ENCODE measurements around the gene KCMF1. TPM values are rescaled to one million over a fixed set of nuclear protein-coding genes. Genes with fewer than 3 reads are reported as not detected.

The KCMF1 gene
- total and polyA plus RNA-seq, 2 of the 13 experiments (the other 11 are each of a cell fraction or from before 2014, with no cell fraction given): 62.1 to 116 TPM

DNA sequence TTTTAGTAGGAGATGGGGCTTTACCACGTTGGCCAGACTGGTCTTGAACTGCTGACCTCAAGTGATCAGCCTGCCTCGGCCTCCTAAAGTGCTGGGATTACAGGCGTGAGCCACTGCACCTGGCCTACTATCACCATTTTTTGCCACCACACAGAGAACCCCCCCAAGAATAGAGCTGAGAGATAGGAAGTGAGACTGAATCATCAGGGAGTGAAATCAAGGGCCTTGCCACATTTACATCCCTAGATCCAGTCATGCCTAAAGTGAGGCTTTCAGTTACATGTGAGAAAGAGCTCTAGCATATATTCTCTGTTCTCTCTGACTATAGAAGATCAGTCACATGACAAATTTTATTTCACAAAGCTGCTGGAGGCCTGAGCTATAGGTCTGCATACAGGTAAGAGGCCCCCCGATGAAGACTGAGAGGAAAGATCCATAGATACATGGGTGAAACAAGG is 28.0 kb upstream of the KCMF1 start:
- Histone ChIP-seq H3K36me3 (replicated peaks in 1 of 2; ENCODE audit: control insufficient read depth in 1 of 2, insufficient read depth in 2 of 2, low read length in 2 of 2) (no peaks in the 10 kb centered on the region), H4K20me1 (ENCODE audit: insufficient read depth, low read length) (no peaks in the 10 kb centered on the region), H3K79me2 (ENCODE audit: insufficient read depth, low read length) (no peaks in the 10 kb centered on the region), H3K27ac (ENCODE audit: extremely low read length, insufficient read depth, low read length) (no peak overlapping the region), H3K9ac (ENCODE audit: insufficient read depth, low read depth, low read length) (no peak overlapping the region), H3K27me3 (ENCODE audit: control insufficient read depth in 1 of 2, insufficient read depth in 2 of 2, low read length in 2 of 2) (no peaks in the 10 kb centered on the region), H3K4me3 (replicated peaks in 1 of 3; ENCODE audit: insufficient read depth in 1 of 3, low read depth in 2 of 3, low read length in 3 of 3) (no peak overlapping the region), H2AFZ (ENCODE audit: low read length) (no peak overlapping the region), H3K4me2 (ENCODE audit: low read depth, low read length) (no peak overlapping the region), H3K4me1 (ENCODE audit: insufficient read depth, low read length) (peaks cover 57% of the 10 kb centered on the region), H3K9me3 (ENCODE audit: low read length) (no peaks in the 10 kb centered on the region)
- TF ChIP-seq PRPF4 (IDR thresholded peaks at IDR 0.05; ENCODE audit: low read depth, low read length, poor library complexity, severe bottlenecking) (no peak), PHF21A (CRISPR knock-in tag; IDR thresholded peaks at IDR 0.05) (no peak), ZNF713 (CRISPR knock-in tag; IDR thresholded peaks at IDR 0.05) (no peak), ZSCAN29 (CRISPR knock-in tag; conservative IDR thresholded peaks at IDR 0.05) (no peak), TFDP1 (CRISPR knock-in tag; IDR thresholded peaks at IDR 0.05; ENCODE audit: borderline replicate concordance) (no peak), ZNF737 (CRISPR knock-in tag; IDR thresholded peaks at IDR 0.05; ENCODE audit: borderline replicate concordance) (no peak), GATA4 (IDR thresholded peaks at IDR 0.05; ENCODE audit: borderline replicate concordance, low read depth) (no peak), POLR2AphosphoS2 (IDR thresholded peaks at IDR 0.05; ENCODE audit: low read depth, low read length) (no peak), ZNF205 (CRISPR knock-in tag; IDR thresholded peaks at IDR 0.05) (no peak), ZNF839 (CRISPR knock-in tag; IDR thresholded peaks at IDR 0.05; ENCODE audit: borderline replicate concordance) (no peak), ZNF577 (CRISPR knock-in tag; IDR thresholded peaks at IDR 0.05; ENCODE audit: borderline replicate concordance, low read depth) (no peak), RFXANK (CRISPR knock-in tag; IDR thresholded peaks at IDR 0.05) (no peak)
- TF ChIP-seq, protein P1, sequence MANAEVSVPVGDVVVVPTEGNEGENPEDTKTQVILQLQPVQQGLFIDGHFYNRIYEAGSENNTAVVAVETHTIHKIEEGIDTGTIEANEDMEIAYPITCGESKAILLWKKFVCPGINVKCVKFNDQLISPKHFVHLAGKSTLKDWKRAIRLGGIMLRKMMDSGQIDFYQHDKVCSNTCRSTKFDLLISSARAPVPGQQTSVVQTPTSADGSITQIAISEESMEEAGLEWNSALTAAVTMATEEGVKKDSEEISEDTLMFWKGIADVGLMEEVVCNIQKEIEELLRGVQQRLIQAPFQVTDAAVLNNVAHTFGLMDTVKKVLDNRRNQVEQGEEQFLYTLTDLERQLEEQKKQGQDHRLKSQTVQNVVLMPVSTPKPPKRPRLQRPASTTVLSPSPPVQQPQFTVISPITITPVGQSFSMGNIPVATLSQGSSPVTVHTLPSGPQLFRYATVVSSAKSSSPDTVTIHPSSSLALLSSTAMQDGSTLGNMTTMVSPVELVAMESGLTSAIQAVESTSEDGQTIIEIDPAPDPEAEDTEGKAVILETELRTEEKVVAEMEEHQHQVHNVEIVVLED (CRISPR knock-in tag; IDR thresholded peaks at IDR 0.05; ENCODE audit: borderline replicate concordance): no peak
- 82% methylated on average over 4 of the region's 4 CpGs for WGBS (ENCODE audit: low lambda C conversion rate)
- FAIRE-seq (no peak), ATAC-seq (no peak), DNase-seq (ENCODE audit: low spot score) (no peak)
- in situ Hi-C loops (cut with HindIII; ENCODE audit: extremely low pct_ligation_motif_present, low pct_unique_long_range_greater_than_20kb) (no loop called here), intact Hi-C loops (cut with micrococcal nuclease; ENCODE audit: unreplicated experiment) (no loop called here)
- ChIA-PET CTCF (ENCODE audit: low intra/inter-chr PET ratio, low total read pairs) (no interaction called here), POLR2A (interaction anchor here (4.5 kb wide), 1 partner anchor 18 kb away, joined by 37 read pairs; no protein-coding TSS in a partner anchor)
- no TSS peak for BruUV-seq (replicated peaks)
